ENCODE results near the gene SLC6A7. TPM values are rescaled to one million over a fixed set of nuclear protein-coding genes. Genes with fewer than 3 reads are reported as not detected.

SLC6A7 gene
- total RNA-seq, 1 experiment from 2014 or later: 0.04 TPM

DNA sequence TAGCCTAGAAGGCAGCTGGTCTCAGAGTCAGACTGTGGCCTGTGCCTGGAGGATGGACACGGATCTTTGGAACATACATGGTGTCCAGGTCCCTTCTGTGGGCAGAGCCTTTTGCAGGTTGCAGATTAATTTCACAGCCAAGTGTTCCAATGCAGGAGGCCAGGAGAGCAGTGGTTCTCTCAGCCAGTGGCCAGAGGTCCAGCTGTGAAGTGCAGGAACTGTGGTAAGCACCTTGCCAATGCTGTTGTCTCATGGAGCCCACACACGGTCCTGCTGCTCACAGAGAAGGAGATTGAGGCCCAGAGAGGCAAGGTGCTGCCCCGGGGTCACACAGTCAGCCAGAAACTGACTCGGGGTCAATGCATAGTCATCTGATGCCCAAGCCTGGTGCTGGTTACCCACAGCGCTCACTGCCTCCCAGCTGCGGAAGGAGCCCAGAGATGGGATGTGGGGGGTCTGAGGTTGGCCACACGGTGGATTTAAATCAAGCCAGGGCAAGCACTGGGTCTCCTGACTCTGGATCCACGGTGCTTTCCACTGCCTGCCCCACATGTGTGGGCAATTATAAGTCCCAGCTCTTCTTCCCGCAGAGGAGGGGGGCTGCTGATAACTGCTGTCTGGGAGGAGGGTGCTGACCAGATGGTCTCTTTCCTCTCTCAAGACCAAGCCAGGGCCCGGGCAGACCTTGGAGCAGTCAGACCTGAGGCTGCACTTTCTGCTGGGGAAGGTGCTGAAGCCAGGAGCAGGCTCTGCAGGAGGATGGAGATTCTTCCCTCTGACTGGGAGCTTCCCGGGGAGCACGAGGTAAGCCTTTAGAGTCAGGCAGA, 37.0 kb upstream of the SLC6A7 start:
- no peak for ATAC-seq
- ChIA-PET POLR2A (no interaction called here), CTCF (interaction anchor here (0.6 to 2.3 kb wide), 3 partner anchors 23 to 44 kb away, joined by 3 to 8 read pairs (median 4); no protein-coding TSS in a partner anchor)
- no peaks in the 10 kb centered on the region for H3K36me3 Mint-ChIP-seq
- no peak for DNase-seq (ENCODE audit: low spot score)
- TF ChIP-seq EMX1 (CRISPR knock-in tag; IDR thresholded peaks at IDR 0.05) (no peak), KAT7 (CRISPR knock-in tag; IDR thresholded peaks at IDR 0.05; ENCODE audit: borderline replicate concordance) (no peak), NR1H2 (CRISPR knock-in tag; IDR thresholded peaks at IDR 0.05) (no peak), TEAD1 (CRISPR knock-in tag; IDR thresholded peaks at IDR 0.05) (no peak), SMAD3 (CRISPR knock-in tag; IDR thresholded peaks at IDR 0.05; ENCODE audit: borderline replicate concordance) (no peak)
- TF ChIP-seq, protein P1, sequence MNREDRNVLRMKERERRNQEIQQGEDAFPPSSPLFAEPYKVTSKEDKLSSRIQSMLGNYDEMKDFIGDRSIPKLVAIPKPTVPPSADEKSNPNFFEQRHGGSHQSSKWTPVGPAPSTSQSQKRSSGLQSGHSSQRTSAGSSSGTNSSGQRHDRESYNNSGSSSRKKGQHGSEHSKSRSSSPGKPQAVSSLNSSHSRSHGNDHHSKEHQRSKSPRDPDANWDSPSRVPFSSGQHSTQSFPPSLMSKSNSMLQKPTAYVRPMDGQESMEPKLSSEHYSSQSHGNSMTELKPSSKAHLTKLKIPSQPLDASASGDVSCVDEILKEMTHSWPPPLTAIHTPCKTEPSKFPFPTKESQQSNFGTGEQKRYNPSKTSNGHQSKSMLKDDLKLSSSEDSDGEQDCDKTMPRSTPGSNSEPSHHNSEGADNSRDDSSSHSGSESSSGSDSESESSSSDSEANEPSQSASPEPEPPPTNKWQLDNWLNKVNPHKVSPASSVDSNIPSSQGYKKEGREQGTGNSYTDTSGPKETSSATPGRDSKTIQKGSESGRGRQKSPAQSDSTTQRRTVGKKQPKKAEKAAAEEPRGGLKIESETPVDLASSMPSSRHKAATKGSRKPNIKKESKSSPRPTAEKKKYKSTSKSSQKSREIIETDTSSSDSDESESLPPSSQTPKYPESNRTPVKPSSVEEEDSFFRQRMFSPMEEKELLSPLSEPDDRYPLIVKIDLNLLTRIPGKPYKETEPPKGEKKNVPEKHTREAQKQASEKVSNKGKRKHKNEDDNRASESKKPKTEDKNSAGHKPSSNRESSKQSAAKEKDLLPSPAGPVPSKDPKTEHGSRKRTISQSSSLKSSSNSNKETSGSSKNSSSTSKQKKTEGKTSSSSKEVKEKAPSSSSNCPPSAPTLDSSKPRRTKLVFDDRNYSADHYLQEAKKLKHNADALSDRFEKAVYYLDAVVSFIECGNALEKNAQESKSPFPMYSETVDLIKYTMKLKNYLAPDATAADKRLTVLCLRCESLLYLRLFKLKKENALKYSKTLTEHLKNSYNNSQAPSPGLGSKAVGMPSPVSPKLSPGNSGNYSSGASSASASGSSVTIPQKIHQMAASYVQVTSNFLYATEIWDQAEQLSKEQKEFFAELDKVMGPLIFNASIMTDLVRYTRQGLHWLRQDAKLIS (CRISPR knock-in tag; IDR thresholded peaks at IDR 0.05; ENCODE audit: borderline replicate concordance): no peak
- TF ChIP-seq, protein P2, sequence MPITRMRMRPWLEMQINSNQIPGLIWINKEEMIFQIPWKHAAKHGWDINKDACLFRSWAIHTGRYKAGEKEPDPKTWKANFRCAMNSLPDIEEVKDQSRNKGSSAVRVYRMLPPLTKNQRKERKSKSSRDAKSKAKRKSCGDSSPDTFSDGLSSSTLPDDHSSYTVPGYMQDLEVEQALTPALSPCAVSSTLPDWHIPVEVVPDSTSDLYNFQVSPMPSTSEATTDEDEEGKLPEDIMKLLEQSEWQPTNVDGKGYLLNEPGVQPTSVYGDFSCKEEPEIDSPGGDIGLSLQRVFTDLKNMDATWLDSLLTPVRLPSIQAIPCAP (CRISPR knock-in tag; IDR thresholded peaks at IDR 0.05): no peak
- TF ChIP-seq, protein P3, sequence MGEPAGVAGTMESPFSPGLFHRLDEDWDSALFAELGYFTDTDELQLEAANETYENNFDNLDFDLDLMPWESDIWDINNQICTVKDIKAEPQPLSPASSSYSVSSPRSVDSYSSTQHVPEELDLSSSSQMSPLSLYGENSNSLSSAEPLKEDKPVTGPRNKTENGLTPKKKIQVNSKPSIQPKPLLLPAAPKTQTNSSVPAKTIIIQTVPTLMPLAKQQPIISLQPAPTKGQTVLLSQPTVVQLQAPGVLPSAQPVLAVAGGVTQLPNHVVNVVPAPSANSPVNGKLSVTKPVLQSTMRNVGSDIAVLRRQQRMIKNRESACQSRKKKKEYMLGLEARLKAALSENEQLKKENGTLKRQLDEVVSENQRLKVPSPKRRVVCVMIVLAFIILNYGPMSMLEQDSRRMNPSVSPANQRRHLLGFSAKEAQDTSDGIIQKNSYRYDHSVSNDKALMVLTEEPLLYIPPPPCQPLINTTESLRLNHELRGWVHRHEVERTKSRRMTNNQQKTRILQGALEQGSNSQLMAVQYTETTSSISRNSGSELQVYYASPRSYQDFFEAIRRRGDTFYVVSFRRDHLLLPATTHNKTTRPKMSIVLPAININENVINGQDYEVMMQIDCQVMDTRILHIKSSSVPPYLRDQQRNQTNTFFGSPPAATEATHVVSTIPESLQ (CRISPR knock-in tag; IDR thresholded peaks at IDR 0.05): no peak
- TF ChIP-seq, protein P4, sequence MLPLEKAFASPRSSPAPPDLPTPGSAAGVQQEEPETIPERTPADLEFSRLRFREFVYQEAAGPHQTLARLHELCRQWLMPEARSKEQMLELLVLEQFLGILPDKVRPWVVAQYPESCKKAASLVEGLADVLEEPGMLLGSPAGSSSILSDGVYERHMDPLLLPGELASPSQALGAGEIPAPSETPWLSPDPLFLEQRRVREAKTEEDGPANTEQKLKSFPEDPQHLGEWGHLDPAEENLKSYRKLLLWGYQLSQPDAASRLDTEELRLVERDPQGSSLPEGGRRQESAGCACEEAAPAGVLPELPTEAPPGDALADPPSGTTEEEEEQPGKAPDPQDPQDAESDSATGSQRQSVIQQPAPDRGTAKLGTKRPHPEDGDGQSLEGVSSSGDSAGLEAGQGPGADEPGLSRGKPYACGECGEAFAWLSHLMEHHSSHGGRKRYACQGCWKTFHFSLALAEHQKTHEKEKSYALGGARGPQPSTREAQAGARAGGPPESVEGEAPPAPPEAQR (CRISPR knock-in tag; IDR thresholded peaks at IDR 0.05): no peak
- peaks cover 26% of the 10 kb centered on the region for H3K4me1 Mint-ChIP-seq
- peaks cover 6% of the 10 kb centered on the region for H3K27me3 Mint-ChIP-seq (ENCODE audit: low read depth)
- H3K4me3 Mint-ChIP-seq: no peak overlapping the region
- H3K27ac Mint-ChIP-seq: no peak overlapping the region
- no peaks in the 10 kb centered on the region for H3K9me3 Mint-ChIP-seq

DNA sequence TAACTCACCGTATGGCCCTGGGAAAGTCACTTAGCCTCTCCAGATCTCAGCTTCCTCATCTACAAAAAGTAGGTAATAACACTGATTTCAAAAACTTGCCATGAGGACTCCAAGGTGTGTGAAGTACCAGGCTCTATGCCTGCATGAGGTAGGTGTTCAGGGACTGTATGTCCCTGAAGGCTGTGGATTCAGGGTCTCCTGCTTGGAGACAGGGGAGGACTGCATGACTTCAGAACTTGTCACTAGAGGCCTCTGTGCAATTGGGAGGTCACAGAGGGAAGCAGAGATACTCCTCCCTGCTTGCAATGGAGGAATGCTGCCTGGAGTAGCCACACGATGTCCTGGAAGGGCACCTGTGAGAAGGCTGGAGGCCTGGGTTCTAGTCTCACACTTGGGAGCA, 36.4 kb upstream of the SLC6A7 start:
- H3K4me1 Mint-ChIP-seq: peaks cover 26% of the 10 kb centered on the region
- no peaks in the 10 kb centered on the region for H3K36me3 Mint-ChIP-seq
- ChIA-PET POLR2A (no interaction called here), CTCF (interaction anchor here (0.6 to 2.3 kb wide), 4 partner anchors 23 to 44 kb away, joined by 3 to 8 read pairs (median 4); no protein-coding TSS in a partner anchor)
- H3K9me3 Mint-ChIP-seq: no peaks in the 10 kb centered on the region
- no peak overlapping the region for H3K4me3 Mint-ChIP-seq
- TF ChIP-seq SP1 (CRISPR knock-in tag; conservative IDR thresholded peaks at IDR 0.05): no peak
- no peak for TF ChIP-seq FOXJ3 (CRISPR knock-in tag; IDR thresholded peaks at IDR 0.05; ENCODE audit: borderline replicate concordance)
- H3K27ac Mint-ChIP-seq: no peak overlapping the region
- no peak for DNase-seq (ENCODE audit: low spot score)
- no peak for ATAC-seq
- H3K27me3 Mint-ChIP-seq (ENCODE audit: low read depth): peaks cover 6% of the 10 kb centered on the region

DNA sequence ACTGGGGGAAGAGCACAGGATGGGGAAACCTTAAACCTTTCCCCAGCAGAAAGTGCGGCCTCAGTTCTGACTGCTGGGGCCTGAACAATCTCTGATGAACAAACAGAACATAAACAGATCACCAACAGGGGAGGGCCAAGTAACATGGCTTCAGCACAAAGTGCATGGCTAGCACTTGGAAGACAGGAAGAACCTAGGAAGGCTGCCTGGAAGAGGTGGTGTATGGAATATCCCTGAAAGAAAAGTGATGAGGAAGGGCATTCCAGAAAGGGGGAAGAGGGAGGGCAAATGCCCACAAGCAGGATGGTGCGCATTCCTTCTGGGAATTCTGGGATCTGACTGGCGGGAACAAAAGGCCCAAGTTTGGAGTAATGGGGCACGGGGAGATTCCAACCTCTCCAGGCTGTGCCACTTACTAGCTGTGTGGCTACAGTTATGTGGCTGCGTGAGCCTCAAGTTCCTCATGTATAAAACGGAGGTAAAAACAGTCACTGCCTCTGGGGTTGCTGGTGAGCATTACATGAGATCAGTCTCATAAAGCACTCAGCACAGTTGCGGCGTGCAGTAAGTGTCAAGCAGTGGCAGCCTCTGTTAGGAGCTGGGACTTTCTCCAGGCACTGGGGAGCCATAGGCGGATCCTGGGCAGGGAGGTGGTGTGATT, 35.8 kb upstream of the SLC6A7 start:
- Mint-ChIP-seq H3K27ac (no peak overlapping the region), H3K4me1 (peaks cover 26% of the 10 kb centered on the region), H3K4me3 (no peak overlapping the region; the same call in 1 of the 2 replicates), H3K36me3 (no peaks in the 10 kb centered on the region), H3K27me3 (ENCODE audit: low read depth) (peaks cover 6% of the 10 kb centered on the region), H3K9me3 (no peaks in the 10 kb centered on the region)
- ATAC-seq (peak; percentile 7; the same call in 1 of the 2 replicates), DNase-seq (ENCODE audit: low spot score) (no peak)
- POLR2A ChIA-PET: no interaction called here
- CTCF ChIA-PET: interaction anchor here (0.7 to 2.3 kb wide), 8 partner anchors 18 to 79 kb away, joined by 3 to 8 read pairs (median 4); partner anchors contain the start of gene SLC6A7
- TF ChIP-seq, protein P5, sequence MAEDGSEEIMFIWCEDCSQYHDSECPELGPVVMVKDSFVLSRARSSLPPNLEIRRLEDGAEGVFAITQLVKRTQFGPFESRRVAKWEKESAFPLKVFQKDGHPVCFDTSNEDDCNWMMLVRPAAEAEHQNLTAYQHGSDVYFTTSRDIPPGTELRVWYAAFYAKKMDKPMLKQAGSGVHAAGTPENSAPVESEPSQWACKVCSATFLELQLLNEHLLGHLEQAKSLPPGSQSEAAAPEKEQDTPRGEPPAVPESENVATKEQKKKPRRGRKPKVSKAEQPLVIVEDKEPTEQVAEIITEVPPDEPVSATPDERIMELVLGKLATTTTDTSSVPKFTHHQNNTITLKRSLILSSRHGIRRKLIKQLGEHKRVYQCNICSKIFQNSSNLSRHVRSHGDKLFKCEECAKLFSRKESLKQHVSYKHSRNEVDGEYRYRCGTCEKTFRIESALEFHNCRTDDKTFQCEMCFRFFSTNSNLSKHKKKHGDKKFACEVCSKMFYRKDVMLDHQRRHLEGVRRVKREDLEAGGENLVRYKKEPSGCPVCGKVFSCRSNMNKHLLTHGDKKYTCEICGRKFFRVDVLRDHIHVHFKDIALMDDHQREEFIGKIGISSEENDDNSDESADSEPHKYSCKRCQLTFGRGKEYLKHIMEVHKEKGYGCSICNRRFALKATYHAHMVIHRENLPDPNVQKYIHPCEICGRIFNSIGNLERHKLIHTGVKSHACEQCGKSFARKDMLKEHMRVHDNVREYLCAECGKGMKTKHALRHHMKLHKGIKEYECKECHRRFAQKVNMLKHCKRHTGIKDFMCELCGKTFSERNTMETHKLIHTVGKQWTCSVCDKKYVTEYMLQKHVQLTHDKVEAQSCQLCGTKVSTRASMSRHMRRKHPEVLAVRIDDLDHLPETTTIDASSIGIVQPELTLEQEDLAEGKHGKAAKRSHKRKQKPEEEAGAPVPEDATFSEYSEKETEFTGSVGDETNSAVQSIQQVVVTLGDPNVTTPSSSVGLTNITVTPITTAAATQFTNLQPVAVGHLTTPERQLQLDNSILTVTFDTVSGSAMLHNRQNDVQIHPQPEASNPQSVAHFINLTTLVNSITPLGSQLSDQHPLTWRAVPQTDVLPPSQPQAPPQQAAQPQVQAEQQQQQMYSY (CRISPR knock-in tag; IDR thresholded peaks at IDR 0.05): peak; percentile 48
- TF ChIP-seq, protein P4 (CRISPR knock-in tag; IDR thresholded peaks at IDR 0.05): no peak
- TF ChIP-seq ZNF121 (CRISPR knock-in tag; IDR thresholded peaks at IDR 0.05) (no peak), ATF1 (CRISPR knock-in tag; IDR thresholded peaks at IDR 0.05) (0 out of 2 replicates have a peak, but pooled peaks have one; percentile 32)

All from WTC11 (cell line).